Measurements from ENCODE around the gene STAG2.
"Not testable (repeated sequence)": the region's sequence is repeated elsewhere in the genome, so short reads cannot be mapped to it uniquely, and the experiment has no call there.

STAG2 gene

GRCh38 chrX:124042042-124042441 is 80.5 kb downstream of the STAG2 start:
- no peak for DNase-seq

DNA sequence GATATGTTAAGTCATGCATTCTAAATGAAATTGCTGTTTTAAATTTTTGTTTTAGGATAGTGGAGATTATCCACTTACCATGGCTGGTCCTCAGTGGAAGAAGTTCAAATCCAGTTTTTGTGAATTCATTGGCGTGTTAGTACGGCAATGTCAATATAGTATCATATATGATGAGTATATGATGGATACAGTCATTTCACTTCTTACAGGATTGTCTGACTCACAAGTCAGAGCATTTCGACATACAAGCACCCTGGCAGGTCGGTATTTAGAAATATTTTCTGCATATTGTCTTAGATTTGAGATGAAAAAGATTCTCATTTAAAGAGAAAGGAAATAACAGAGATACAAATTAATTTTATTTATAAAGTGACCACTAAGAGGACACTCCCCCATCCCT is 83.6 kb downstream of the STAG2 start:
- DNase-seq: no peak

- not testable (repeated sequence) for DNase-seq
Measured at GRCh38 chrX:124084417-124084816, 122.9 kb downstream of the STAG2 start.

GRCh38 chrX:124085063-124085462 is 123.6 kb downstream of the STAG2 start:
- DNase-seq: no peak

DNA sequence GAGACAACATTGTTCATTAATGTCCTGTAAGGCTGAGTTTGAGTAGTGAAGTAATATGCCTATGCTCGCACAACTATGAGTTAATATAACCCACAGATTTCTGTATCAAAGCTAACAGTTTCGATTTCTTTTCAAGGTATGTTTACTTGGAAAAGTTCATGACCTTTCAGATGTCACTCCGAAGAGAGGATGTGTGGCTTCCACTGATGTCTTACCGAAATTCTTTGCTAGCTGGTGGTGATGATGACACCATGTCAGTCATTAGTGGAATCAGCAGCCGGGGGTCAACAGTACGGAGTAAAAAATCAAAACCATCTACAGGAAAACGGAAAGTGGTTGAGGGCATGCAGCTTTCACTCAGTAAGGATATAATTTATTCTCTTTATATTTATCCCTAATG is 124.9 kb downstream of the STAG2 start:
- no peak for DNase-seq

GRCh38 chrX:124087000-124087746 is 125.7 kb downstream of the STAG2 start:
- DNase-seq: no peak

DNA sequence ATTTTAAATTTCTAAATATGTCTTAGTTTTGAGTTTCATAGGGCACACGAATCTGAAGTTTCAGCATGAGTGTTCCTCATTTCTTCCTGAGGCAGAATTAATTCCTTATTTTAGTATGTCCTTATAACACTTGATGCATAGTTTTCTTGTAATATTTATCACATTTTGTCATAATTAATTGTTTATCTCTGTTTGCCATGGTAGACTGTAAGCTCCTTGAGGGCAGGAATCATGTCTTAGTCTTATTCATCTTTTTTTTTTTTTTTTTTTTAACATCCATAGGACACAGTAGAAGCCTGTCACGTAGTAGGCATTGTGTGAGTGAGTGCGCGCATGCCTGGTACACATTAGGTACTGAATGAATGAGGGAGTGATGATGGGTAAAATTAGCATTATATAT is 131.7 kb downstream of the STAG2 start:
- DNase-seq: no peak

DNA sequence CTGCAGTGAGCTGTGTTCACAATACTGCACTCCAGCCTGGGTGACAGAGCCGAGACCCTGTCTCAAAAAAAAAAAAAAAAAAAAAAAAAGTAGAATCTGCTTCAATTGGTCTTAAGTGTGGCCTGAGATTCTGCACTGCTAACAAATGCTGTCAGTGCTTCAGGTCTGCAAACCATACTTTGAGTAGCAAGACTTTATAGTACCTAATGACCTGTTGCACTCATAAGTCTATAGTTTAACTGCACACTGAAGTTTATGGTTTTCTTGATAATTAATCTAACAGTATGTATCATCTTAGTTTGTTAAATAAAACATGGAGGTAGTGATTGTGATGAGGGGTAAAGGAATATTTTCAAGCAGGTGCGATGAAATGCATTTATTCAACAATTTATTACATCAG is 135.6 kb downstream of the STAG2 start:
- no peak for DNase-seq

DNA sequence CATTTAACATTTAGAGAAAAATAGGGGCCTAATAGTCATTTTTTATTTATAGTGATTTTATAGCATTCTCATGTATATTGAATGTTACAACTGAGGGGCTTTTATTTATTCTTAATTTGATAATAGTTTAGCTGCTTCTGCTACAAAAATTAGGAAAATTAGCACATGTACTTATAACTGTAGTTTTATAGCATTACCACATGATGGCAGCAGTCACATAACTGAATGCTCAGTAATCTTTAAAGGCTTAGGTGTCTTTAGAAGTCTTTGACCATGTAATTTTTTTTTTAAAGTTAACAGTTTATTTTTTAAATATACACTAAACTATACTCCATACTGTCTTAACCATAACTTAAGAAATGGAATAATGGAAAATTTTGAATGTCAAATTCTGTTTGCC is 136.6 kb downstream of the STAG2 start:
- peak in 1 of 2 experiments; percentile 22 for DNase-seq

DNA sequence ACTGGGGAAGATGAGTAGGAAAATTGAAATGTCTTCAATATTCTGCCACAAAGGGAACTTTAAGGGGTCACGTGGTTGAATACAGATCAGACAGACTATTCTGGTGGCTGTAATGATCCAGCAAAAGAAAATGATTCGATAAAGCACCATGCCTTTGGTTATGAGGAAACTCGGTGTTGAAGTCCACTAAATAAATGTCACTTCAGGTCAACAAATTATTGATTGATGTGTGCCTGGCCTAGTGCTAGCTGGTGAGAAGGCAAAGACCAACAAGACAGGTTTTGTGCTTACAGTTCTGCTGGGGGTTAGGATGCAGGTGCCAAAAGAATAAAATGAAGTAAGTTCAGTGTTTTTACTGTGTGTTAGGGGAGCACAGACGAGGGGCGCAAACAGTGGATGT is 142.5 kb downstream of the STAG2 start:
- DNase-seq: no peak

DNA sequence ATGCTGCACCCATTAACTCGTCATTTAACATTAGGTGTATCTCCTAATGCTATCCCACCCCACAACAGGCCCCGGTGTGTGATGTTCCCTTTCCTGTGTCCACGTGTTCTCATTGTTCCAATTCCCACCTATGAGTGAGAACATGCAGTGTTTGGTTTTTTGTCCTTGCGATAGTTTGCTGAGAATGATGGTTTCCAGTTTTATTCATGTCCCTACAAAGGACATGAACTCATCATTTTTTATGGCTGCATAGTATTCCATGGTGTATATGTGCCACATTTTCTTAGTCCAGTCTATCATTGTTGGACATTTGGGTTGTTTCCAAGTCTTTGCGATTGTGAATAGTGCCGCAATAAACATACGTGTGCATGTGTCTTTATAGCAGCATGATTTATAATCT is 143.0 kb downstream of the STAG2 start:
- not testable (repeated sequence) for DNase-seq

DNA sequence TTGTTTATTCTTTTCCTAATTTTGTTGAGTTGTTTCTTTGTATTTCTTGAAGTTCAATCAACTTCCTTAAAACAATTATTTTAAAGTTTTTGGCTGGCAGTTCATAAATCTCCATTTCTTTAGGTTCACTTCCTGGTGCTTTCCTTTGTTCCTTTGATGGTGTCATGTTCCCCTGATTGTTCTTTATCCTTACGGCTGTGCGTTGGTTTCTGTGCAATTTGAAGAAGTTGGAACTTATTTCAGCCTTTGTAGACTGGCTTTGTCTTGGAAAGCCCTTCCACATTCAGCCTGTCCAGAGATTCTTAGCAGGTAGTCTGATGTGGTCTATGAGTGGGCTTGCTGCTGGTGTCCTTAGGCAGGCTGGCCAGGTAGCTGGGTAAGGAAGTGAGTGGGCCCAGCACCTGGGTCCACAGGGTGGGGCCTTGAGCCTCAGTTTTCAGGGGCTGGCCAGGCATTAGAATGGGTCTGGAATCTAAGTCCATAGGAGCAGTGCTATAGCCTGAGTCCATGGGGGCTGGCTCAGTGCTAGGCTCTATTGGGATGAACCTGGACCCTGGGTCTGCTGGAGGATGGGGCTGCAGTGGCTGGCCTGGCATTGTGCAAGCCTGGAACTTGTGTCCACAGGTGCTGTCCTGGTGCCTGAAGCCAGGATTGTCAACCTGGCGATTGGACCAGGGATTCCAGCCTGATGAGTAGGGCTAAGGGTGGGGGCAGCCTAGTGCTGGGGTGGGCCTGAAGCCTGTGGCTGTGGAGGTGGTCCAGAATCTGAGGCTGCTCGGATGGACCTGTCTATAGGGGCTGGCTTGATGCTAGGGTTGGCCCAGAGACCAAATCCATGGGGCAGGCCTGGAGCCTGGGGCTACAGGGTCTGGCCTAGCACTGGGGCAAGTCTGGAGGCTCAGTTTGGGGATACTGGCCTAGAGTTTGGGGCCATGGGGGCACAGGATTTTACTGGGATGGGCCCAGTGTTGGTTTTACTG is 152.4 kb downstream of the STAG2 start:
- no peak for DNase-seq

DNA sequence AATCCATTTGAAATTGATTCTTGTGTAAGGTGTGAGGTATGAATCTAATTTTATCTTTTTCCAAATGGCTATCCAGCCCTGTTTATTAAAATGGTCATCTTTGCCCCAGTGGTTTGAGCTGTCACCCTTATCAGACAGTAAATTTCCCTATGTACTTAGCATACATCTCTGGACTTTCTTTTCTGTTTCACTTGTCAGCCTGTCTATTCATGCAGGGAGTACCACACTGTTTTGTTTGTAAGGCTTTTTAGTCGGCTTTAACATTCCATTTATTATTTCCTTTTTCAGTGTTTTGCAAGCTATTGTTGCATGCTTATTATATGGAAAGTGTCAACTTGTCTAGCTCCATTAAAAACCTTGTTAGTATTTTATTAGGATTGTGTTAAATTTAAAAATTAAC is 155.8 kb downstream of the STAG2 start:
- no peak for DNase-seq

DNA sequence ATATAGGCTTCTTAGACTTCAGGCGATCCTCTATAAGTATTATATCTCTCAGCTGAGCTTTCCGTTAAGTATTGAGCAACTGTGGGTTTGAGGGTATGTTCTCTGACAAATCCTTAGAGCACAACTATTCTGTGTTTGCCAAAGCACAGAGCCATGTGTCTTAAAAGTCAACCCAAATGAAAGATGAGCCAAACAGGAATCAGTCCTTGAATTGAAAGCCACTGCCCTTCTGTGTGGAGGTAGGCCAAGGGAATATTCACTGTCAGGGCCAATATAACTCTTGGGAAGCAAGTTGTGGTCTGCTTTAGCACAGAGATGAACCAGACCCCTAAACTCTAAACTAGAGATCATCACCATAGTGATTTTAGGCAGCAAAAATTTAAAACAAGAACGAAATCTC is 164.0 kb downstream of the STAG2 start:
- DNase-seq: no peak

DNA sequence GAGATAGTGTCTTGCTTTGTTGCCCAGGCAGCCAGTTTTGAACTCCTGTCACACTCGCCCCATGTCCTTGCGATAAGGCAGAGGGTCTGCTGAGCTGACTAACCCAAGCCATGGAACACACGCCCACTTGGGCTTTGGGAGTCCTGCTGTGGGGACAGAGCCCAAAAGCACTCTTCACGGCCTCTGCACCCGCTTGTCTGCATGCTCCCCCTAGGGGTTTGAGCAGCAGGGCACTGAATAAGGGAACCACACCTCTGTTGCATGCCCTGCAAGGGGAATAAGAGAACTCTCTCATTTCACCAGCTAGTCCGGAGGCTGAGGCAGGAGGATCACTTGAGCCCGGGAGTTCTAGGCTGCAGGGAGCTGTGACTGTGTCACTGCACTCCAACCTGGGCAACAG is 166.0 kb downstream of the STAG2 start:
- DNase-seq: no peak

- not testable (repeated sequence) for DNase-seq
Measured at GRCh38 chrX:124132437-124132836, 170.9 kb downstream of the STAG2 start.

DNA sequence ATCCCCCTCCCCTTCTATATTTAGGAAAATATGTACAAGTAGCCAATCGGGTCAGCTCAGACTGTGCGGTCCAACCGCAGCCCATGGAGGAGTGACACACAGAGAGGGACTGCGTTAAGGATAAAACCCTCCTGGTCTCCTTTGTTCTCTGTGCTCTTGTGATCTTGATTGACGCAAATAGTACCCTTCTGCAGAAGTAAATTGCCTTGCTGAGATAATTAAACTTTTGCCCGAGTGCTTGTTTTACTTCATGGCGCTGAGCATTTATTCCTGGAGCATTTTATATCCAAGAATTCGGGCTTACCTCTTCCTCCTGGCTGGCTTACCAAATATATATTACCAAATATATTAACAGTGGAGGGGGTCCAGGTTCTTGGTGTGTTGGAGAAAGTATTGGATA is 184.2 kb downstream of the STAG2 start:
- no peak for DNase-seq

GRCh38 chrX:124151195-124151594 is 189.7 kb downstream of the STAG2 start:
- DNase-seq: no peak

All from NCI-H446 (cell line).